Type B pancreatic cell (in vitro differentiated cells): ENCODE results near the gene DNAI4. TPM values are rescaled to one million over a fixed set of nuclear protein-coding genes. Genes with fewer than 3 reads are reported as not detected.

Experiments used
- DNase-seq: peaks from one replicate; pipeline ENCODE4 v3.0.0; 2021; ENCODE audit warnings: mixed read lengths; ENCODE audit not compliant: unreplicated experiment; ENCODE audit errors: extremely low spot score
- H3K27ac Mint-ChIP-seq: 2 replicates; pipeline ENCODE4 v1.8.0; 2021; ENCODE audit warnings: mild to moderate bottlenecking, mixed read lengths
- H3K27me3 Mint-ChIP-seq: 2 replicates; pipeline ENCODE4 v1.8.0; 2021; ENCODE audit warnings: mixed read lengths
- H3K36me3 Mint-ChIP-seq: 2 replicates; pipeline ENCODE4 v1.8.0; 2021; ENCODE audit warnings: mixed read lengths
- H3K4me1 Mint-ChIP-seq: one replicate; pipeline ENCODE4 v1.8.0; 2021; ENCODE audit warnings: mixed read lengths; ENCODE audit not compliant: unreplicated experiment
- H3K4me3 Mint-ChIP-seq: 2 replicates; pipeline ENCODE4 v1.8.0; 2021; ENCODE audit warnings: mild to moderate bottlenecking, mixed read lengths
- H3K9me3 Mint-ChIP-seq: 2 replicates; pipeline ENCODE4 v1.8.0; 2021; ENCODE audit warnings: mixed read lengths
- total RNA-seq: library from RNA; stranded (reverse); gene quantifications from 2 replicates; pipeline ENCODE4 v1.2.1, GENCODE V29; 2021; ENCODE audit warnings: low replicate concordance
- TF ChIP-seq, protein P1 (sequence below): fragments of 200-600 bp; sonication (generic); conservative IDR thresholded peaks from 2 replicates; pipeline ENCODE4 v1.5.0; 2021; ENCODE audit warnings: antibody characterized with exemption, mild to moderate bottlenecking

DNAI4 gene
- total RNA-seq, 1 donor from 2014 or later = 20.1 TPM

DNA sequence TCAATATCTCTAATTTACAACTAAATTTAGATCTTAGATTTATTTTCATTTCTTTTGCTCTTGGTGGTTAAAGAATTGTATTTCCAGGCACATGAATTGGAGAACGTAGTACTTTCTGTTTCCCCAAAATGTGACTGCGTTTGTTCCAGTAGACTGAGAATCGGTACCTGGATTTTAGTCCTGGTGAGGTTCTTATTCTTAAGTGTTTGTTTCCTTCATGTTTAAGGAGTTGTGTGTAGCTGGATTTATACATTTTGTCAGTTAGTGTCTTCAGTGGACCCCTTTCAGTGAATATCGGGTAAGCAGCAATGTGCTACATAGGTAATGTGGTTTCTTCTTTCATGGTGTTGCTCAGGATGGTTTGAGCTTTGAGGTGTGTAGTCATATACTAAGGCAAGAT is 6.9 kb upstream of the DNAI4 start:
- Mint-ChIP-seq H3K4me3 (peak overlapping the region; percentile 89), H3K9me3 (no peaks in the 10 kb centered on the region), H3K36me3 (no peaks in the 10 kb centered on the region), H3K27ac (peak overlapping the region; percentile 85), H3K27me3 (no peaks in the 10 kb centered on the region), H3K4me1 (peaks cover 33% of the 10 kb centered on the region)
- DNase-seq = no peak
- TF ChIP-seq, protein P1, sequence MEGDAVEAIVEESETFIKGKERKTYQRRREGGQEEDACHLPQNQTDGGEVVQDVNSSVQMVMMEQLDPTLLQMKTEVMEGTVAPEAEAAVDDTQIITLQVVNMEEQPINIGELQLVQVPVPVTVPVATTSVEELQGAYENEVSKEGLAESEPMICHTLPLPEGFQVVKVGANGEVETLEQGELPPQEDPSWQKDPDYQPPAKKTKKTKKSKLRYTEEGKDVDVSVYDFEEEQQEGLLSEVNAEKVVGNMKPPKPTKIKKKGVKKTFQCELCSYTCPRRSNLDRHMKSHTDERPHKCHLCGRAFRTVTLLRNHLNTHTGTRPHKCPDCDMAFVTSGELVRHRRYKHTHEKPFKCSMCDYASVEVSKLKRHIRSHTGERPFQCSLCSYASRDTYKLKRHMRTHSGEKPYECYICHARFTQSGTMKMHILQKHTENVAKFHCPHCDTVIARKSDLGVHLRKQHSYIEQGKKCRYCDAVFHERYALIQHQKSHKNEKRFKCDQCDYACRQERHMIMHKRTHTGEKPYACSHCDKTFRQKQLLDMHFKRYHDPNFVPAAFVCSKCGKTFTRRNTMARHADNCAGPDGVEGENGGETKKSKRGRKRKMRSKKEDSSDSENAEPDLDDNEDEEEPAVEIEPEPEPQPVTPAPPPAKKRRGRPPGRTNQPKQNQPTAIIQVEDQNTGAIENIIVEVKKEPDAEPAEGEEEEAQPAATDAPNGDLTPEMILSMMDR = no peak

DNA sequence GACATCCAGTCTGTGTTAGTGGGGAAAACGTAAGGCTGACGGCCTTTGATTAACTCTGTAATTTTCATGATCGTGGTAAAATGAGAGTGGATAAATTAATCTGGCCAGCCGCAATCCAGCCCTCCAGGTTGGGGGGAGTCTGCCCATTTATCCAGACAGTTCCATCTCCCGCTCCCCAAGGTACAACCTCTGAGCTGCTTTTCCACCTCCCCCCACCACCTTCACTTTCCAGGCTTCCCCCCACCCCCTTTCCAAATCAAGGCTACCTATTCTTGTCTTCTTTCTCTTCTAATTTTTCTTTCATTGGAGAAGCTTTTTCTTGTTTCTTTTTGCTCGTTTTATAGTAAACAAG is 6.1 kb upstream of the DNAI4 start:
- peaks cover 40% of the 10 kb centered on the region for H3K4me1 Mint-ChIP-seq
- H3K36me3 Mint-ChIP-seq = no peaks in the 10 kb centered on the region
- H3K9me3 Mint-ChIP-seq = no peaks in the 10 kb centered on the region
- H3K4me3 Mint-ChIP-seq = peak overlapping the region; percentile 89
- DNase-seq = no peak
- H3K27me3 Mint-ChIP-seq = no peaks in the 10 kb centered on the region
- H3K27ac Mint-ChIP-seq = peak overlapping the region; percentile 85
- TF ChIP-seq, protein P1 = no peak

DNA sequence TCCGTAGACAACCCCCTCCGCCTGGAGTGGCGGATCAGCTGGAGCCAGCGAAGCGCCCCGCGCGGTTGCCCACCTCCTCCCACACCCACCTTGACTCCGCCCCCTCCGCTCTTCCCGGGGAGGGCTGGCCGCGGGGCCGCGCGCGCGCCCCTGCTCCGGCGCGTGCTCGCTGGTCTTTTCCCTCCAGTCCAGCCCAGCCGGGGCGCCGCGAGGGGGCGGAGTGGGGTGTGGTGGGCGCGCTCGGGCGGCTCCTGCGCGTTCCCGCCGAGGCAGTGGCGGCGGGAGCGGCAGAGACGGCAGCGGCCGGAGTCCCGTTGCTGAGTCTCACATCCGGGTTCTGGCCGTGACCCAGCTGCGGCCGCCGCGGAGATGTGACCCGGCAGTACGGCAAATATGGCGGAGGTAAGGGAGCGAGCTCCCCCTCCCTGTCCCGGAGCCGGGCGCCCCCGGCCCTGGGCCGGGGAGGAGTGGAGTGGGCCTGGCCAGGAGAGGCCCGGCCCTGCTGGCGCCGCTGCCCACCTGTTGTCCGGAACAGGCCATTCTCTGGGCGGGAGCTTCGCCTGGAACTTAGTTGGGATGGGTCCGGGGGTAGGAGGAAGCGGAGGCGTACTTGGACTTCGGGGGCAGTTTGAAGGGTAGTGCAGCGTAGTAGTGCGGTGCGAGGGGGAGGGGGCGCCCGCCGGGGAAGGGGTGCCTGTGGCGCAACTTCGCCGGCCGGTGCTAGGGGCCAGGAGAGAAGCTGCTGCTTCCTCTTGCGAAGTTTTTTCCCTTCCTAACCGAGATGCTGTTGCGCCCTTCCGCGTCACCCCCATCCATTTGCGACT is 5.6 kb upstream of the DNAI4 start:
- H3K4me1 Mint-ChIP-seq = peaks cover 40% of the 10 kb centered on the region
- H3K4me3 Mint-ChIP-seq = peak overlapping the region; percentile 89
- TF ChIP-seq, protein P1 = peak; percentile 52
- H3K36me3 Mint-ChIP-seq = no peaks in the 10 kb centered on the region
- DNase-seq = peak; percentile 98
- H3K27ac Mint-ChIP-seq = peak overlapping the region; percentile 85
- H3K9me3 Mint-ChIP-seq = no peaks in the 10 kb centered on the region
- no peaks in the 10 kb centered on the region for H3K27me3 Mint-ChIP-seq

DNA sequence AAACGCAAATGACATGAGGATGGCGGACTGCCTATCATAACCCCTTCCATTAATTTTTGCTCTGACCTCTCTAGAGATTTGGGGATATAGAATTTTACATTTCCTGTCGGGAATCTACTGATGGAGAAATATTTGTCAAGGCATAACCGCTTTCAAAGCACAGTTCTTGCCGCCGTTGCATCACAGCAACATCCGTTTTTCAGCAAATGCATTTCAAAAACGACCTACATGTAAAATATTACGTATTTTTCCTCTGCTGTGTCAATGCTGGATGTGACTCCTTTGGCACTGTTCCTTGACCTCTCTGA is 5.0 kb upstream of the DNAI4 start:
- Mint-ChIP-seq H3K27ac (peak overlapping the region; percentile 85), H3K36me3 (no peaks in the 10 kb centered on the region)

DNA sequence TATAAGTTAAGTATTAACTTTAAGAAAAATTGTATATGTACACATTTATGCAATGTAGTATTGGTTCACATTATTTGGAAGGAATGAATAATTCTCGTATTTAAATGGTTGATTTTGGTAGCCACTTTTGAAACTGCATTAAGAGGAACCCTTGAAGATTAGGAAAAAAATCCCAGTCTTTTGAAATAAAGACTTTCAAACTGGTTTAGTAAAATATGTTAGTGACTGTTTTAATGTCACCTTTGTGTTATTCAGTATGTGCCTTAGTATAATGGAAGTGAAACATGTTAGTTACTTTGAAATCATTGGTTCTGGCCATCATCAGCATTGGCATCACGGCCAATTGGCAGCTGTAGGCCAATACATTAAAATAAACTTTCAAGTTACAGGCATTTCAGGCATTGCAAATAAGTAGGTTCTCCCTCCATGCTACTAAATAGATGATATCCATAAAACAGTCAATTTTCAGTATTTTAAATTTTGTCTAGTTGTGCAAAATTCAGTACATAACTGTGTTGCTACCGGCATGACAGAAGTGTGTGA is 4.6 kb upstream of the DNAI4 start:
- Mint-ChIP-seq H3K27me3 (no peaks in the 10 kb centered on the region), H3K4me1 (peaks cover 36% of the 10 kb centered on the region), H3K36me3 (no peaks in the 10 kb centered on the region), H3K9me3 (no peaks in the 10 kb centered on the region), H3K27ac (peak overlapping the region; percentile 85), H3K4me3 (peak overlapping the region; percentile 89)
- DNase-seq = no peak
- TF ChIP-seq, protein P1 = no peak

More for the DNA sequence above, 5.0 kb upstream of the DNAI4 start:
- Mint-ChIP-seq H3K4me1 (peaks cover 36% of the 10 kb centered on the region), H3K27me3 (no peaks in the 10 kb centered on the region), H3K9me3 (no peaks in the 10 kb centered on the region), H3K4me3 (peak overlapping the region; percentile 89)
- DNase-seq = no peak
- TF ChIP-seq, protein P1 = no peak
